Measurements from ENCODE around the gene CCDC57. TPM values are rescaled to one million over a fixed set of nuclear protein-coding genes. Genes with fewer than 3 reads are reported as not detected.

The CCDC57 gene
- total RNA-seq, 1 donor from 2014 or later, result 57.9 TPM

DNA sequence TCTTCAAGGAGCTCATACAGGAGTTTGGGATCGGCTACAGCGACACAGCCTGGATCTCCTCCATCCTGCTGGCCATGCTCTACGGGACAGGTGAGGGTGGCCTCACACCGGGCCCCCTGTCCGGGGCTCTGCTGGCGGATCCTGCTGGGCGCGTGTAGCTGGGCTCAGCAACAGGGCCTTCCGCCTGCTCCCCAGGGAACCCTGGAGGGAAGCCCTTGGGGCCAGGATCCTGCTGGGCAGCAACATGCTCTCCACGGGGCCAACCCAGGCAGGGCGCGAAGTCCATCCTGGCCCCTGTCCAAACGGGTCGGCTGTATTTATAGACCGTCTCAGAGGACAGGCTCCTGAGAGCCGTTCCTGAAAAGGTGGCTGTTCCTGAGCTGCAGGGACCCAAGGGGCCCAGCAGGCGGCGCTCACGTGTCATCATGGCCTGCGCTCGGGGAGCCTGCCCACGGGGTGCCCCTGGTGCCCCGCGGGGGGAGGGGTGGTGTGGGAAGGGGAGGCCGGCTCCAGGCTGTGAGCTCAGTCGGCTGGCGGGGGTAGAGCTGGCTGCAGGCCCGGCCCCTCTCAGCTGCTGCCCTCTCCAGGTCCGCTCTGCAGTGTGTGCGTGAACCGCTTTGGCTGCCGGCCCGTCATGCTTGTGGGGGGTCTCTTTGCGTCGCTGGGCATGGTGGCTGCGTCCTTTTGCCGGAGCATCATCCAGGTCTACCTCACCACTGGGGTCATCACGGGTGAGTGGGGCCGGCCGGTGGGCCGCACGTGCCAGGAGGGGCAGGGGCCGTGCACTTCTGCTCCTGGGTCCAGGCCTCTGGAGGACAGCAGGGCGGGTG is 23.7 kb upstream of the CCDC57 start:
- H3K36me3 Mint-ChIP-seq (ENCODE audit: unreplicated experiment), result no peaks in the 10 kb centered on the region
- peak overlapping the region; percentile 10 for H3K27ac Mint-ChIP-seq (ENCODE audit: unreplicated experiment)
- DNase-seq (ENCODE audit: extremely low spot score, unreplicated experiment), result no peak
- TF ChIP-seq, protein P1, sequence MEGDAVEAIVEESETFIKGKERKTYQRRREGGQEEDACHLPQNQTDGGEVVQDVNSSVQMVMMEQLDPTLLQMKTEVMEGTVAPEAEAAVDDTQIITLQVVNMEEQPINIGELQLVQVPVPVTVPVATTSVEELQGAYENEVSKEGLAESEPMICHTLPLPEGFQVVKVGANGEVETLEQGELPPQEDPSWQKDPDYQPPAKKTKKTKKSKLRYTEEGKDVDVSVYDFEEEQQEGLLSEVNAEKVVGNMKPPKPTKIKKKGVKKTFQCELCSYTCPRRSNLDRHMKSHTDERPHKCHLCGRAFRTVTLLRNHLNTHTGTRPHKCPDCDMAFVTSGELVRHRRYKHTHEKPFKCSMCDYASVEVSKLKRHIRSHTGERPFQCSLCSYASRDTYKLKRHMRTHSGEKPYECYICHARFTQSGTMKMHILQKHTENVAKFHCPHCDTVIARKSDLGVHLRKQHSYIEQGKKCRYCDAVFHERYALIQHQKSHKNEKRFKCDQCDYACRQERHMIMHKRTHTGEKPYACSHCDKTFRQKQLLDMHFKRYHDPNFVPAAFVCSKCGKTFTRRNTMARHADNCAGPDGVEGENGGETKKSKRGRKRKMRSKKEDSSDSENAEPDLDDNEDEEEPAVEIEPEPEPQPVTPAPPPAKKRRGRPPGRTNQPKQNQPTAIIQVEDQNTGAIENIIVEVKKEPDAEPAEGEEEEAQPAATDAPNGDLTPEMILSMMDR (IDR thresholded peaks at IDR 0.05), result peak; percentile 88
- no peaks in the 10 kb centered on the region for H3K27me3 Mint-ChIP-seq (ENCODE audit: unreplicated experiment)
- peaks cover 64% of the 10 kb centered on the region for H3K4me1 Mint-ChIP-seq (ENCODE audit: unreplicated experiment)
- H3K4me3 Mint-ChIP-seq (ENCODE audit: unreplicated experiment), result no peak overlapping the region
- no peaks in the 10 kb centered on the region for H3K9me3 Mint-ChIP-seq (ENCODE audit: unreplicated experiment)

- no peak overlapping the region for H3K4me3 Mint-ChIP-seq (ENCODE audit: unreplicated experiment)
- H3K4me1 Mint-ChIP-seq (ENCODE audit: unreplicated experiment), result peaks cover 58% of the 10 kb centered on the region
- no peaks in the 10 kb centered on the region for H3K9me3 Mint-ChIP-seq (ENCODE audit: unreplicated experiment)
- H3K36me3 Mint-ChIP-seq (ENCODE audit: unreplicated experiment), result no peaks in the 10 kb centered on the region
- H3K27ac Mint-ChIP-seq (ENCODE audit: unreplicated experiment), result no peak overlapping the region
- no peak for DNase-seq (ENCODE audit: extremely low spot score, unreplicated experiment)
- no peaks in the 10 kb centered on the region for H3K27me3 Mint-ChIP-seq (ENCODE audit: unreplicated experiment)
- TF ChIP-seq, protein P1 (IDR thresholded peaks at IDR 0.05), result no peak
Observed at GRCh38 chr17:82235775-82236141, 23.1 kb upstream of the CCDC57 start.

DNA sequence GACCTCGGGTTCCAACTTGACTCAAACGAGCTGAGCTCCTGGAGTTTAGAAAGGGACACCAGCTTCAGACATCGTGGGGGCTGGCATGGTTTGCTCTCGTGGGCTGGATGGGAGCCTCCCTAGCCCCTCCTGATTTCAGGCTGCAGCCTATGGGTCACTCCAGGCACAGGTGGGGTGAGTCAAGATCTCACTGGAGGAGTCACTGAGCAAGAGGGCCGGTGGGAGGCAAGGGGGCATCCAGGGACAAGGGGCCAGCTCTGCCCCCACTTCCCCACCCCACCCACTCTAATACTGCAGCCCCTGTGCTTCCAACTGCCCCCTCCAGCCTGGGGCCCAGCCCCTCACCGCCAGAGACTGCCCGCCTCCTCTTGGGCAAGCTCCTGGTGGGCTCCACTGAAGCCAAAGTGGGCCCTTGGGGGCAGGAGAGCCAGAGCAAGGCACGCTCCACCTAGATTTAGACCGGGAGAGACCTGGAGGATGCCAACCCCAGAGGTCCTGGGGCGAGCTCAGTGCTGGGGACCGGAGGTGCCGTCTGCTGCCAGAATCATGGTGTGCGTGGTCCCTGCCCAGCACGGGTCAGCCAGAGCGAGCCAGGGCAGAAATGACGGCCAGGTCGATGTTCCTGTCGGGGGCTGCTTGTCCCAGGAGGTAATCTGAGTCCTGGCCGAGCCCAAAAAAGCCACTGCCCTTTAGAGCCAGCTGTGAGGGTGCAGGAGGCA is 22.6 kb upstream of the CCDC57 start:
- DNase-seq (ENCODE audit: extremely low spot score, unreplicated experiment), result no peak
- H3K27ac Mint-ChIP-seq (ENCODE audit: unreplicated experiment), result no peak overlapping the region

GRCh38 chr17:82234211-82235055 is 21.8 kb upstream of the CCDC57 start:
- no peak overlapping the region for H3K27ac Mint-ChIP-seq (ENCODE audit: unreplicated experiment)
- peaks cover 48% of the 10 kb centered on the region for H3K4me1 Mint-ChIP-seq (ENCODE audit: unreplicated experiment)
- no peaks in the 10 kb centered on the region for H3K27me3 Mint-ChIP-seq (ENCODE audit: unreplicated experiment)
- no peaks in the 10 kb centered on the region for H3K36me3 Mint-ChIP-seq (ENCODE audit: unreplicated experiment)
- TF ChIP-seq, protein P1 (IDR thresholded peaks at IDR 0.05), result no peak
- no peak overlapping the region for H3K4me3 Mint-ChIP-seq (ENCODE audit: unreplicated experiment)
- no peaks in the 10 kb centered on the region for H3K9me3 Mint-ChIP-seq (ENCODE audit: unreplicated experiment)
- DNase-seq (ENCODE audit: extremely low spot score, unreplicated experiment), result no peak

More for the DNA sequence above, 22.6 kb upstream of the CCDC57 start:
- no peaks in the 10 kb centered on the region for H3K36me3 Mint-ChIP-seq (ENCODE audit: unreplicated experiment)
- H3K27me3 Mint-ChIP-seq (ENCODE audit: unreplicated experiment), result no peaks in the 10 kb centered on the region
- TF ChIP-seq, protein P1 (IDR thresholded peaks at IDR 0.05), result no peak
- no peaks in the 10 kb centered on the region for H3K9me3 Mint-ChIP-seq (ENCODE audit: unreplicated experiment)
- H3K4me3 Mint-ChIP-seq (ENCODE audit: unreplicated experiment), result no peak overlapping the region
- peaks cover 53% of the 10 kb centered on the region for H3K4me1 Mint-ChIP-seq (ENCODE audit: unreplicated experiment)
